ENCODE results near the gene AKAP9. TPM values are rescaled to one million over a fixed set of nuclear protein-coding genes. Genes with fewer than 3 reads are reported as not detected.

The AKAP9 gene
- total RNA-seq, 4 donors from 2014 or later = 49.4 to 192 (median 68.0) TPM

DNA sequence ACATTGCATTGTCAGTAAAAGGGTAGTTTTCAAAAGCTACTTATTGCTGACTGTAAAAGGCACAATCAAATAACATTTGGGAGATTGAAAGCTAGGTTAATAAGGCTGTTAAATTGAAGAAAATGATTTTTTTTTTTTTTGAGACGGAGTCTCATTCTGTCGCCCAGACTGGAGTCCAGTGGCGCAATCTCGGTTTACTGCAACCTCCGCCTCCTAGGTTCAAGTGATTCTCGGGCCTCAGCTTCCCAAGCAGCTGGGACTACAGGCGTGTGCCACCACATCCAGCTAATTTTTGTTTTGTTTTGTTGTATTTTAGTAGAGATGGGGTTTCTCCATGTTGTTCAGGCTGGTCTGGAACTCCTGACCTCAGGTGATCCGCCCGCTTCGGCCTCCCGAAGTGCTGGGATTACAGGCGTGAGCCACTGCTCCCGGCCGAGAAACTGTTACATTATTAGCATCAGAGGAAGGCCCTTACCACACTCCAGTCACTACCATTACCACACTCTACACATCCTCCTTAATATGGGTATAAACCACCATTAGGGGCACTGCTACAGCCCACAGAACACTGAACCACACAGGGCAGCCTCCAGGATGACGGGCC lies 192.6 kb downstream of the AKAP9 start:
- 46% methylated on average over 15 of the region's 15 CpGs for WGBS
- TF ChIP-seq, protein P1, sequence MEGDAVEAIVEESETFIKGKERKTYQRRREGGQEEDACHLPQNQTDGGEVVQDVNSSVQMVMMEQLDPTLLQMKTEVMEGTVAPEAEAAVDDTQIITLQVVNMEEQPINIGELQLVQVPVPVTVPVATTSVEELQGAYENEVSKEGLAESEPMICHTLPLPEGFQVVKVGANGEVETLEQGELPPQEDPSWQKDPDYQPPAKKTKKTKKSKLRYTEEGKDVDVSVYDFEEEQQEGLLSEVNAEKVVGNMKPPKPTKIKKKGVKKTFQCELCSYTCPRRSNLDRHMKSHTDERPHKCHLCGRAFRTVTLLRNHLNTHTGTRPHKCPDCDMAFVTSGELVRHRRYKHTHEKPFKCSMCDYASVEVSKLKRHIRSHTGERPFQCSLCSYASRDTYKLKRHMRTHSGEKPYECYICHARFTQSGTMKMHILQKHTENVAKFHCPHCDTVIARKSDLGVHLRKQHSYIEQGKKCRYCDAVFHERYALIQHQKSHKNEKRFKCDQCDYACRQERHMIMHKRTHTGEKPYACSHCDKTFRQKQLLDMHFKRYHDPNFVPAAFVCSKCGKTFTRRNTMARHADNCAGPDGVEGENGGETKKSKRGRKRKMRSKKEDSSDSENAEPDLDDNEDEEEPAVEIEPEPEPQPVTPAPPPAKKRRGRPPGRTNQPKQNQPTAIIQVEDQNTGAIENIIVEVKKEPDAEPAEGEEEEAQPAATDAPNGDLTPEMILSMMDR (IDR thresholded peaks at IDR 0.05) = no peak
- TF ChIP-seq POLR2A (IDR thresholded peaks at IDR 0.05) (no peak), POLR2AphosphoS5 (IDR thresholded peaks at IDR 0.05) (no peak), EP300 (IDR thresholded peaks at IDR 0.05) (no peak)
- no peak for DNase-seq (ENCODE audit: low spot score in 2 of 2)

DNA sequence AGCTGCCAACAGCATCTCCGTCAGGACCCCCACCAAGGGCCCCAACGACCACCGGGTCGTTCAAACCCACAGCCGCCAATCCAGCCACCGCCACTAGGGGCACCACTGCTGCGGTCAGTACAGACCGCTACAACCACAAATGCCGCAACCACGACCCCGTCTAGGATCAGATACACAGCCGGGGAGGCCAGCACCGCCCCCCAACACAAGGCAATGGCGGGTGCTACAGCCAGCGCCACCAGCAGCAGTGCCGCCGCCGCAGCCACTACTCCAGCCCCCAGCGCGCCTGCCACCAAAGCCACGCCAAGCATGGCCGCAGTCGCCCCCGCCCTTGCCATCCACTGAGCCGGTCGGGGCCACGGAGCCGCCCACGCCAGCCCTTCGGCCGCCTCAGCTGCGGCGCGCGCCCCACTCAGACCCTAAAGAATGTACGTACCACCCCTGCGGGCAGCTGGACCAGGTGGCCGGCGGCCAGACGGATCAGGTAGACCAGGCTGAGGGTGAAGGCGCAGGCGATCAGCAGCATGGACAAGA lies 193.1 kb downstream of the AKAP9 start:
- TF ChIP-seq EP300 (IDR thresholded peaks at IDR 0.05) (no peak), POLR2A (IDR thresholded peaks at IDR 0.05) (no peak), POLR2AphosphoS5 (IDR thresholded peaks at IDR 0.05) (no peak)
- TF ChIP-seq, protein P1 (IDR thresholded peaks at IDR 0.05) = peak; percentile 40 to 73
- Histone ChIP-seq H3K27me3 (no peaks in the 10 kb centered on the region), H3K4me1 (peaks cover 31% of the 10 kb centered on the region), H3K36me3 (peaks cover 9% of the 10 kb centered on the region), H3K4me3 (peak overlapping the region; percentile 98), H3K9me3 (no peaks in the 10 kb centered on the region), H3K27ac (peak overlapping the region; percentile 96)
- under 1% methylated on average over 34 of the region's 42 CpGs for WGBS
- DNase-seq (ENCODE audit: low spot score in 2 of 2) = peak; percentile 85 to 88

More for the DNA sequence above, 192.6 kb downstream of the AKAP9 start:
- Histone ChIP-seq H3K4me1 (peaks cover 31% of the 10 kb centered on the region), H3K4me3 (peak overlapping the region; percentile 98), H3K27me3 (no peaks in the 10 kb centered on the region), H3K9me3 (no peaks in the 10 kb centered on the region), H3K27ac (peak overlapping the region; percentile 96), H3K36me3 (peaks cover 15% of the 10 kb centered on the region)

DNA sequence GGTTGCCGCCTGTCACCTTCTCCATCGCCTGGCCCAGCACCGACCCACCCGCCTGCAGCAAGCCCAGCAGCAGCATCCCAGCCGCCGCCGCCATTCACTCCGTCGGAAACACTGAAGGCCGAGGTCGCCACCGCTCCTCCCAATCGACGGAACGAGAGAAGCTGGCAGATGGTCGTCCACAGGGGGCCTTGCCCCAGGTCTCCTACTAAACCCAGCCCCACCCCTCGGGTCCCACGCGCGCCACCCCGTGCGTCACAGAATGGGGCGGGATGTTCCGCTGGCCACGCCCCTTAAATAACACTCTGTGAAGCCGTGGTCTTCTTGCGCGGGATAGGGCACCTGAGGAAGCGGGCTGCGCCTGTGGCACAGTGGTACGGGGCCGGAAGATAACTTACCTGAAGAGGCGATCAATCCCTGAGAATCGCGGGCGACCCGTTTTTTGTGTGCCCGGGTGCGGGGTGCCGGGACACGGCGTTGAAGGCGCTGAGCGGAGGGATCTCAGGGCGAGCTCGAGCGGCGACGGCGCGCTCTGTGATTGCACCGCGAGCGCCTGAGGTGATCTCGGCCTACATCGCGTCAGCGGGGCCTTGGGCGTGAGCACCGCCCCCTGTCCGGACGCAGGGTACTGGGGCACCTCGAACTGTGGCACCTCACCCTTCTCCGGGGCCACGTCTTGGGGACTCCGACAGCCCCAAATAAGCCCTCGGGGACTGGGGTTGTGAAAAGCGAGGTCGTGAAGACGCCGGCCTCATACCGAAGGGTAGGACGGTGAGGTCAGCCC lies 193.8 kb downstream of the AKAP9 start, which contains the start of gene CYP51A1:
CYP51A1 (minus strand) TSS at position 207 of the 781 bp plus-strand sequence; CDS start at position 94, 113 bp downstream.
- Histone ChIP-seq H3K4me3 (peak within 1 kb of the TSS; percentile 98), H3K9me3 (no peaks in the 10 kb centered on the region), H3K27ac (peak within 1 kb of the TSS; percentile 96), H3K27me3 (no peaks in the 10 kb centered on the region), H3K36me3 (peaks cover 3% of the 10 kb centered on the region), H3K4me1 (peaks cover 31% of the 10 kb centered on the region)
- WGBS = 1% methylated on average over 14 of the region's 73 CpGs
- DNase-seq (ENCODE audit: low spot score in 2 of 2) = peak; percentile 96 to 97
- TF ChIP-seq POLR2AphosphoS5 (IDR thresholded peaks at IDR 0.05) (peak in 2 of 3 donors; percentile 65 to 69), POLR2A (IDR thresholded peaks at IDR 0.05) (peak; percentile 17 to 78)
- TF ChIP-seq, protein P1 (IDR thresholded peaks at IDR 0.05) = no peak

DNA sequence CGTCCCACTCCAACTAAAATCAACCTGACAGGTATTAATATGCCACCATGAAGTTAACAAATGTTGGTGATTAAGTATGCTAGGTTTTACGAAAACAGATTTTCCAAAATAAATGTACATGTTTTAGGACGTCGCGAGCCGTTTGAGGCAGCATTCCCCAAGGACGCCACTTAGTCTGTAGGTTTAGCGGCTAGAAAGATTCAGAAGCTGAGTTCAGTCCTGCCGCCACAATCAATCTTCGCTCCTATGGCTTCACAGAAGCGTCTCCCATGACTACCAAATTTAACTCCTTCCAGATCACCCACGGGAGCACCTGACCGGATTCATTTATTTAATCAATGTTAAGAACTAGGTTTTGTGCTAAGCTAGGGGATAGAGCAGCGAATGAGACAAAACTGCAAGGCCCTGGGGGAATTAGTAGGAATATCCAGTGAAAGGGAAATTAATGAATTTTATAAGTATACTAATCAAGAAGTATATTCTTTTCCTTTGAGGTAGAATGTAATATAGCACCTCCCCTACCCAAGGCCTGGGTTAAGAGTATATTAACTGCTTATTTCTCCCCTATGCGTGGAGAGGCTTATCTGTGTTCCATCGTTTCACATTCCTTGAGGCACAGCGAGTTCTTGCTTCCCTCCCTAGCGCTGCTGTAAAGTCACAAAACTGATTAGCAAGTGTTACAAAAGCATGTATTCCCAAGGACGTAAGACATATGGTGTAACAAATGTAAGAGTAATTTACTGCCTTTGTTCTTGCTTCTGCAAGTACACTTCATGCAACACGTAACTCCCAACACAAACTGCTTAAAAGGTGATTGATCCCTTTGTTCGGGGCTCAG lies 194.6 kb downstream of the AKAP9 start:
- TF ChIP-seq POLR2AphosphoS5 (IDR thresholded peaks at IDR 0.05) (no peak), EP300 (IDR thresholded peaks at IDR 0.05) (no peak), POLR2A (IDR thresholded peaks at IDR 0.05) (no peak)
- TF ChIP-seq, protein P1 (IDR thresholded peaks at IDR 0.05) = no peak
- Histone ChIP-seq H3K9me3 (no peaks in the 10 kb centered on the region), H3K27ac (peak overlapping the region; percentile 96), H3K36me3 (no peaks in the 10 kb centered on the region), H3K4me3 (peak overlapping the region; percentile 98), H3K27me3 (no peaks in the 10 kb centered on the region), H3K4me1 (peaks cover 31% of the 10 kb centered on the region)
- no peak for DNase-seq (ENCODE audit: low spot score in 2 of 2)
- WGBS = 20% methylated on average over 21 of the region's 21 CpGs

Measured in suprapubic skin (tissue), 4 donors.